Measurements from ENCODE around the gene MAZ.

MAZ gene

DNA sequence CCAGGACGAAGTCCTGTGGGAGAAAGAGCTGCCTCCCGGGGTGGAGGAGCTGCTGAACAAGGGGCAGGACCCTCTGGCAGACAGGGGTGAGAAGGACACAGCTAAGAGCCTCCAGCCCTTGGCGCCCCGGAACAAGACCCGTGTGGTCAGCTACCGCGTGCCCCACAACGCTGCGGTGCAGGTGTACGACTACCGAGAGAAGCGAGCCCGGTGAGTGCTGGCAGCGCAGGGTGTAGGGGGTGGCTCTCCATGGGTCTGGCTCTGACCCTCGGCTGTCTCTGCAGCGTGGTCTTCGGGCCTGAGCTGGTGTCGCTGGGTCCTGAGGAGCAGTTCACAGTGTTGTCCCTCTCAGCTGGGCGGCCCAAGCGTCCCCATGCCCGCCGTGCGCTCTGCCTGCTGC, 35.3 kb downstream of the MAZ start:
- H3K4me3 ChIP-seq (ENCODE audit: low read depth, low read length), result no peak overlapping the region
- H3K4me1 ChIP-seq, result no peaks in the 10 kb centered on the region
- H3K27me3 ChIP-seq, result no peaks in the 10 kb centered on the region
- no peak for DNase-seq
- H3K9me3 ChIP-seq, result no peaks in the 10 kb centered on the region
- TF ChIP-seq, protein P1, sequence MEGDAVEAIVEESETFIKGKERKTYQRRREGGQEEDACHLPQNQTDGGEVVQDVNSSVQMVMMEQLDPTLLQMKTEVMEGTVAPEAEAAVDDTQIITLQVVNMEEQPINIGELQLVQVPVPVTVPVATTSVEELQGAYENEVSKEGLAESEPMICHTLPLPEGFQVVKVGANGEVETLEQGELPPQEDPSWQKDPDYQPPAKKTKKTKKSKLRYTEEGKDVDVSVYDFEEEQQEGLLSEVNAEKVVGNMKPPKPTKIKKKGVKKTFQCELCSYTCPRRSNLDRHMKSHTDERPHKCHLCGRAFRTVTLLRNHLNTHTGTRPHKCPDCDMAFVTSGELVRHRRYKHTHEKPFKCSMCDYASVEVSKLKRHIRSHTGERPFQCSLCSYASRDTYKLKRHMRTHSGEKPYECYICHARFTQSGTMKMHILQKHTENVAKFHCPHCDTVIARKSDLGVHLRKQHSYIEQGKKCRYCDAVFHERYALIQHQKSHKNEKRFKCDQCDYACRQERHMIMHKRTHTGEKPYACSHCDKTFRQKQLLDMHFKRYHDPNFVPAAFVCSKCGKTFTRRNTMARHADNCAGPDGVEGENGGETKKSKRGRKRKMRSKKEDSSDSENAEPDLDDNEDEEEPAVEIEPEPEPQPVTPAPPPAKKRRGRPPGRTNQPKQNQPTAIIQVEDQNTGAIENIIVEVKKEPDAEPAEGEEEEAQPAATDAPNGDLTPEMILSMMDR (IDR thresholded peaks at IDR 0.05; ENCODE audit: low read depth, low read length), result no peak
- H3K36me3 ChIP-seq, result no peaks in the 10 kb centered on the region

DNA sequence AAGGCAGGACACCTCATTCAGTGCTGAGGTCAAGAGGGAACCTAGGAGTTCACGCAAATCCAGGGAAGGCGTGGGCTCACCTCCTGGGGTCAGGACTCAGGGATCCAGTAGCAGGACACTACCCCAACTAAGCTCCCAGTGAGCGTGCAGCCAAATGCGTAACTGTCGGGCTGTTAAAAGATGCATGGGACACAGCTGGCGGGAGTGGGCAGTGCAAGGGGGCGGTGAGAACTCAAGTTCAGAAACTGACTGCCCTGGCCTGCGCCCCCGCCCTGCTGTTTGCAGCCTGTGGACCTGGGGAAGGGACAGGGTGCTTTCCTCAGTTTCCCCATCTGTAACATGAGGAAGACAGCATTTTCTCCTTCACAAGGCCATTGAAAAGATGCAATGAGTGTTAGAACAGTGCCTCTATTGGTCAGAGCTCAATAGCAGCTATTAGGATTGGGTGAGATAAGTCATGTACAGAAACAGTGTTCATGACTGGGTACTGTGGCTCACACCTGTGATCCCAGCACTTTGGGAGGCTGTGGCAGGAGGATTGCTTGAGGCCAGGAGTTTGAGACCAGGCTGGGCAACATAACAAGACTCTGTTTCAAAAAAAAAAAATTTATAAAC, 36.5 kb downstream of the MAZ start:
- H3K27me3 ChIP-seq, result no peaks in the 10 kb centered on the region
- no peaks in the 10 kb centered on the region for H3K4me1 ChIP-seq
- no peak overlapping the region for H3K4me3 ChIP-seq (ENCODE audit: low read depth, low read length)
- no peak for DNase-seq
- H3K9me3 ChIP-seq, result no peaks in the 10 kb centered on the region
- H3K36me3 ChIP-seq, result no peaks in the 10 kb centered on the region
- TF ChIP-seq, protein P1 (IDR thresholded peaks at IDR 0.05; ENCODE audit: low read depth, low read length), result peak; percentile 34

DNA sequence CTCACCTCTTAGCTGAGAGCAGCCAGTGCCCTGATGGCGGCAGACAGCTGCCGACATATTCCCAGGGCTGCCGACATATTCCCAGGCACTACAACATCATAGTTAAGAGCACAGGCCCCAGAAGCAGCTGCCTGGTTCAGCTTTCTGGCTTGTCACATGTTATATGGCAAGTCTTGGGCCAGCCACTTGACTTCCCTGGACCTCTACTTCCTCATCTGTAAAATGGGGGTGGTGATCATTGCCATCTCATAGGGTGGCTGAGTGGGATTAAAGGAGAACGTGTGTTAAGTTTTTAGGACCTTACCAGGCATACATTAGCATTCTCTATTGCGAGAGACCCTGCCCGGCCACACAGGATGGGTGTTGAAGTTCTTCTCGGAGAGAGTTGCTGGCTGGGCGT, 37.6 kb downstream of the MAZ start:
- H3K9me3 ChIP-seq, result no peaks in the 10 kb centered on the region
- DNase-seq, result no peak
- H3K4me1 ChIP-seq, result no peaks in the 10 kb centered on the region
- H3K27me3 ChIP-seq, result no peaks in the 10 kb centered on the region
- TF ChIP-seq, protein P1 (IDR thresholded peaks at IDR 0.05; ENCODE audit: low read depth, low read length), result no peak
- no peaks in the 10 kb centered on the region for H3K36me3 ChIP-seq
- H3K4me3 ChIP-seq (ENCODE audit: low read depth, low read length), result no peak overlapping the region

- H3K36me3 ChIP-seq, result no peaks in the 10 kb centered on the region
- TF ChIP-seq, protein P1 (IDR thresholded peaks at IDR 0.05; ENCODE audit: low read depth, low read length), result no peak
- no peak for DNase-seq
- H3K27me3 ChIP-seq, result no peaks in the 10 kb centered on the region
- no peaks in the 10 kb centered on the region for H3K9me3 ChIP-seq
- H3K4me3 ChIP-seq (ENCODE audit: low read depth, low read length), result no peak overlapping the region
- no peaks in the 10 kb centered on the region for H3K4me1 ChIP-seq
Measured at GRCh38 chr16:29844575-29845331, 38.4 kb downstream of the MAZ start.

DNA sequence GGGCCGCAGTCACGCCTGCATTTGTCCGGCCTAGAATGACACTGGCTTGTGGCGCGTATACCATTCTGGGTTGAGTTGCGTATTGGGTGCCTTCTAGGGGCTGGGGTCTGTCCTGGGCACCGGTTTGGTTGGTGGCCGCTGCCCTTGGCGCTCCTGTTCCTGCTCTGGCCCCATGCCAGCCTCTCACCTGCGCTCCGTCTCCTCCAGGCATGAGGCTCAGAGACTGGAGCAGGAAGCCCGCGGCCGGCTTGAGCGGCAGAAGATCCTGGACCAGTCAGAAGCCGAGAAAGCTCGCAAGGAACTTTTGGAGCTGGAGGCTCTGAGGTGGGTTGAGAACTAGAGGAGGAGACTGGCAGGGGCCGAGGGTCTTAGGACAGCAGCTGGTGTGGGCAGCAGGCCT, 39.3 kb downstream of the MAZ start:
- Histone ChIP-seq H3K4me1 (no peaks in the 10 kb centered on the region), H3K9me3 (no peaks in the 10 kb centered on the region), H3K4me3 (ENCODE audit: low read depth, low read length) (no peak overlapping the region), H3K27me3 (no peaks in the 10 kb centered on the region), H3K36me3 (no peaks in the 10 kb centered on the region)
- DNase-seq, result no peak
- TF ChIP-seq, protein P1 (IDR thresholded peaks at IDR 0.05; ENCODE audit: low read depth, low read length), result no peak
